GM19468 (cell line): ENCODE results near the gene SH3D21.

Experiments used
- ATAC-seq: cut with Tn5 transposase; IDR thresholded peaks from one replicate; pipeline ENCODE4 v1.9.1; 2021; ENCODE audit warnings: mild to moderate bottlenecking, moderate library complexity, moderate number of reproducible peaks; ENCODE audit not compliant: unreplicated experiment; ENCODE audit errors: extremely low read depth

SH3D21 gene

GRCh38 chr1:36301220-36301619 is 4.9 kb upstream of the SH3D21 start:
- ATAC-seq = no peak

DNA sequence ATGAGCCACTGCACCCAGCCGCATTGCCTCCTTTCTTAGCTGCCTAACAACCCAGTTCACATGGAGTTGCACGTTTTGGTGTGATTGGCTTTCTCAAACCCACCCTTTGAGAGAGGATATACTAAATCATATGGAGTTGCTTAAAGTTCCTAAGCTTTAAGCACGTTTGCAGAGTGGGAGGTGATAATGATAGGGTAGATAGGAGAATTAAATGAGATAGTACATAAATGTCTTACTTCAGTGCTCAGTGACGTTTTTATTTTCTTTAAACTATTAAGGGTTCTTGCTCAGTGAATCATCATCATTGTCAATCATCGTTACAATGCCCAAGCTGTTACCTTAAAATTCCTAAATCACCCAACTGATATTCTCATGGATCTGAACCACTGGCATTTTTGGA is 2.9 kb upstream of the SH3D21 start:
- no peak for ATAC-seq

- no peak for ATAC-seq
Observed at GRCh38 chr1:36303650-36304360, 2.4 kb upstream of the SH3D21 start.

GRCh38 chr1:36304521-36304920 is 1.6 kb upstream of the SH3D21 start:
- ATAC-seq = no peak

DNA sequence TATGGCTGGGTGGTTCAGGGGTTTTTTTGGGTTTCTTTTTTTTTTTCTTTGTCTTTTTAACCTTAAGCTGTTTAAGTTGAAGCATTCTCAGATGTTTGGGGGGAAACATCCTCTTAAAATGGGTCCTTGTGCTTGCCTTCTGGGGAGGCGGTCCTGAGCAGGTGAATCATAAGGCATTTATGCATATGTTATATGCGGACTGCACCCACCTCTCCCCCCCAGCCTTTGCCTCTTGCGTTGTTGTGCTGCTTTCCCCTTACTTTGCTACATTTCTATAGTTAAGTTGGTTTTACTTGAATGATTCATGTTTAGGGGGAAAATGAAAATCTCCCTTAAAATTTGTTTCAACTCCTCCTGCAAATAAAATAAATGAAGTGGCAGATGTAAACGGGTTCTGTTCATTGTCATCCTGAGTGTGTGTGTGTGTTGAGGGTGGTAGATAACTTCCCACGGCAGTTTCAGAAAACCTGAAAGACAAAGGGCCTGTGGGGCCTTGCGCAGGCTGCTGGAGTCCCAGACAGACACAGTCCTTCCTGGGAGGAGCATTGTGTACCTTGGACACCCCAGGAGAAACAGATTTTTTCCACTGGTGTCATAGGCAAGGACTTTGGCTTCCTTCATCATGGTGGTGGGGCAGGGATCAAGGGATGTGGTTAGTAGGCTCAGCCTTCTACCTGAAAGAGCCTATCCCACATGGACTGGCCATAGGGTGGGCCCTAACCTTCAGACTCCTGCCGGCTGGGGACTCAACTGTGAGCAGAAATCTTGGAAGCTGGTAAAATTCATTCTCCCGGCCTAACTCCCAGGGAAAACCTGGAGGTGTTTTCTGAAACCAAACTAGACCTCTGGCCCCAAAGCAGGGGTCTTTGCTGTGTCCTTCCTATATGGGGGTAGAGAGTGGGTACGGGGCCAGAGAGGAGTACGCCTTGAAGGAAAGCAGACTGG is 926 bp upstream of the SH3D21 start:
- ATAC-seq = no peak

- no peak for ATAC-seq
Observed at GRCh38 chr1:36305915-36306209, 306 bp upstream of the SH3D21 start.

DNA sequence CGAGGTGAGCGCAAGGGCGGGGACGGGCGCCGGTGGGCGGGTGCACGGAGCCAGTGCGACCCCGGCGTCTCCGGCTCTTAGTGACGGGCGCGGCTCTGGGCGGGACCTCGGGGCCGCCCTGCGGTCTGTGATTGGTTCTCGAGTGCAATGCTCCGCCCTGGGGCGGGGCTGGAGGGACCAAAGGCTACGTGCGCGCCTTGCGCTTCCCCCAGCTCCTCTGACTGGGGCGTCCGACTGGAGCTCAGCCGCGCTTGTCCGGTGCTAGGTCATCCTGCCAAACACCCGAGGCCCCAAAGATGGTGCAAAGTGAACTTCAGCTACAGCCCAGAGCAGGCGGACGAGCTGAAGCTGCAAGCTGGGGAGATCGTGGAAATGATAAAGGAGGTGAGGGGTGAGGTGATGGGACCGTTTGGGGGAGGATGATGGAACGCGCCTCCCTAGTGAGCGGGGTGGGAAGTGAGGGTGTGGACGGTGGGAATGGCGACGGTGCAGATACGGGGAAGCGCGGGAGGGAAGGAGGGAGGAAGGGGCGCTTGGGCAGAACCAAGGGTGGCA is 811 bp downstream of the SH3D21 start:
- ATAC-seq = peak; percentile 94

DNA sequence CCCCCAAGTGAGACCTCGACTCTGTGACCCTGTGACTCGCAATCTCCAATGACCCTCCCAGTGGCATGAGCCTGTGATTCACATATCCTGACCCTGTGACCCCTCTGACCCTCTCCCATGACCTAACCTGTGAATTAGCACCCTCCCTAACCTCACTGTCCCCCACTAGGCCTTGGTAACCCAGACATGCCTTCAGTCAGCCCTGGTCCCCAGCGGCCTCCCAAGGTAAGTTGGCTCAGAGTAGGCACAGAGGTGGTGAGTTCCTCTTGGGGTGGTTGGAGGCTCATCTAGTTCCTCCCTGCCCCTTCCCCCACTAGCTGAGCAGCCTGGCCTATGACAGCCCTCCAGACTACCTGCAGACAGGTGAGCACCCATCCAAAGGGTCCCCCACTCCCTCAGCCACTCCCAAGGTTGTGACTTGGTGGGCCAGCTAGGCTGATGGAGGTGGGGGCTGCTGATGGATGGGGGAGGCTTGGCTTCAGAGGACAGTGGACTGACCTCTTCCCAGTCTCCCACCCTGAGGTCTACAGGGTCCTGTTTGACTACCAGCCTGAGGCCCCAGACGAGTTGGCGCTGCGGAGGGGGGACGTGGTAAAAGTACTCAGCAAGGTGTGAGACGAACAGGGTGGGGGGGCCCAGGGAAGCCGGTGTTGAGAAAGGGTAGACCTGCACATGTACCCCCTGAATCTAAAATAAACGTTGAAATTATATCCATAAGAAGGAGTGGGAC is 1.6 kb downstream of the SH3D21 start:
- ATAC-seq = no peak

- no peak for ATAC-seq
Observed at GRCh38 chr1:36309397-36309796, 3.2 kb downstream of the SH3D21 start.

GRCh38 chr1:36320291-36320761 is 14.2 kb downstream of the SH3D21 start:
- ATAC-seq = no peak

DNA sequence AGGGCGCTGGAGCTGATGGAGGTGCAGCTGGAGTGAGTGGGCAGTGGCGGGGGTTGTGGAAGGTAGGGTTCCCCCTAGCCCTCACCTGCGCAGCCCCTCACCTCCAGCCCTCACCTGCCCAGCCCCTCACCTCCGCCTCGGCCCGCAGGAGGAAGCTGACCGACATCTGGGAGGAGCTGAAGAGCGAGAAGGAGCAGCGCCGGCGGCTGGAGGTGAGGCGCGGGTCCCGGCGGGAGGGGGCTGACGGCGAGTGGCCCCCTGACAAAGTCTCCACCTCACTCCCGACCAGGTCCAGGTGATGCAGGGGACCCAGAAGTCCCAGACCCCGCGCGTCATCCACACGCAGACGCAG is 14.6 kb downstream of the SH3D21 start:
- ATAC-seq = no peak

- no peak for ATAC-seq
Observed at GRCh38 chr1:36321119-36321951, 15.2 kb downstream of the SH3D21 start.

DNA sequence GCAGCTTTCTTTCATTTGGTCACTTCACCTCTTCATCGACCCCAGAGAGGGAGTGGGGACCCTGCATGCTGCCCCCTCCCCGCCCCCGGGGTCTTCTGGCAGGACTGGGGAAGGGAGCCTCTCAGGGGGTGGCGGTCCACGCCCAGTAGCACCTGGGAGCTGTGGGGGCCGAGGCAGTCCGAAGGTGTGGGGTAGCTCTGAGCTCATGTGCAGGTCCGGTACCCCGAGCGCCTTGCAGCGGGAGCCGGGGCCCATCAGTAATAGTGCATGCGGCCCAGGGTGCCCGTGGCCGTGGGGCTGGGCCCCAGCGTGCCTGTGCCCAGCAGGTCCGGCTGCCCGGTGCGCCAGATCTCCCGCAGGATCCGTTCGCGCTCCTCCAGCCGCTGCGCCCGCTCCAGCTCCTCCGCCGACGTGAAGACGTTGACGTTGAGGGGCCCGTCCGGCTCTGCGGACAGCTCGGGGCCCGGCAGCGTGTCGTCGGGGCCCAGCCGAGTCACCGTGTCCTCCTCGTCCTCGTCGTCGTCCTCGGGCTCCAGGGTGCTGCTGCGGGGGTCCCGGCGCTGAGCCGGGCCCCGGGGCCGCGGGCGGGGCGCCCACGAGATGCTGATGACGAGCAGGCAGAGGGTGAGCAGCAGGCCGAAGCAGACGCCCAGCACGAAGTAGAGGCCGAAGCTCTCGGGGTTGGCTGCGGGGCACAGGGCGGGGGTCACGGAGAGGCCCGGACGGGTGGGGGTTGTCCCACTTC is 16.0 kb downstream of the SH3D21 start:
- no peak for ATAC-seq

DNA sequence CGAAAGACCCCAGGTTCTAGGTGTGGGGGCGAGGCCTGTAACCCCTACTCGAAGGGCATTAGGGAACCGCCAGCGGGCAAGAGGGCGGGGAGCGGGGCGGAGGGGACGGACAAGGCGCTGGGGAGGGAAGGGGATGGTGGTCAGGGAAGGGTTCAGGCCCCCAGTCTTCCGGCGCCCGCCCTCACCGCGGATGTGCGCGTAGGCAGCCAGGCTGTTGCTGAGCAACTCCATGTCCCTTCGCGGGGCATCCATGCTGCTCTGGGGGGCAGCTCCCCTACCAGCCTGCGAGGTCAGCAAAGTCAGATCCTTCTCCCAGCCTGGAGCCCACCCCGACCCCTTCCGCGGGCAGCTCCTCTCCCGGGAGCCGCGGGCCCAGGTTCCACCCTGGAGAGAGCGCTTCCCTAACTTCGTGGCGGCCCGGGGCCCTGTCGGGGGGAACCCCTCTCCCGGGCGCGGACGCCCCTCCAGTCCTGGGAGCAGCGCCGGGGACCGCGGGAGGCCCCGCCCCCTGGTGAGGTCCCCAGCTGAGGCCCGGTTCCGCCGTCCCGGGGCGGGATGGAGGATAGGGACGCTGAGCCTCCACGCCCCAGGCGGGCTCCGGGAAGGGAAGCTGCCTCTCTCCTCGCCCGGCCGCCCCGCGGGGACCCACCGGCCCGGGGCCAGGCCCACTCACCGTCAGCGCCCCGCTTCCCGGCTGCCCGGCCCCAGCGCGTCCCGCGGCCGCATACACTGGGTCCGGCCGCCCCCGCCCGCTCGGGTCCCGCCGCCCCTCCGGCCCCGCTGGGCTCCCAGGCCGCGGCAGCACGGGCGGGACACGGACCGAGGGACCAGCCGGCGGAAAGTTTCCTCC is 16.8 kb downstream of the SH3D21 start:
- ATAC-seq = no peak

GRCh38 chr1:36323636-36324352 is 17.6 kb downstream of the SH3D21 start, which contains the start of gene EVA1B:
EVA1B (minus strand) TSS chr1:36323645; CDS start chr1:36323037, 608 bp downstream.
- ATAC-seq = no peak

DNA sequence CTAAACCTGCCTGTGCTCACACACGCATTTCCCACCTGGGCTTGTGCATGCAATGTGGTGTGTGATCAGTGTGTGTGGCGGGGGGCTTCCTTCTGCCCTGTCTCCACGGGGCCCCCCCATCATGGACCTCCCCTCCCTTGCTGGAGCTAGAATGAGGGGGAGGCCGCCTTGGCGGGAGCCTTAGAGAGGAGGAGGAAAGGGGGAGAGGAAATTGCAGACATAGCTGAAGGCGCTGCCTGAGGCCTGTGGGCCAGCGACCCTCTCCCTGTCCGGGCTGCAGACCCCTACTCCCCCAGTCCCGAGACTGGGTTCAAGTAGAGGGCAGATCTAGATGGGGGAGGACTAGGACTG is 18.2 kb downstream of the SH3D21 start:
- ATAC-seq = no peak

GRCh38 chr1:36326499-36326898 is 20.3 kb downstream of the SH3D21 start:
- no peak for ATAC-seq
